ENCODE measurements around the gene RAC3. TPM values are rescaled to one million over a fixed set of nuclear protein-coding genes. Genes with fewer than 3 reads are reported as not detected.

The RAC3 gene
- polyA plus RNA-seq, 12 donors: 4.0 to 28.9 (median 6.4) TPM; not detected in 1

Other genes with a start within 250 kb of the RAC3 start
- under 1 TPM in 4 of 12 donors, not detected in 8; 0.18 to 0.33 (median 0.22) TPM for gene GCGR, start 227.5 kb upstream of the RAC3 start, polyA plus RNA-seq (ENCODE audit: insufficient read length in 12 of 12)
- gene MCRIP1, start 198.4 kb upstream of the RAC3 start, polyA plus RNA-seq (ENCODE audit: insufficient read length in 12 of 12): 100 to 1,000 TPM in 3 of 12 donors, 10 to 100 TPM in 8, not detected in 1; 73.5 to 264 (median 95.5) TPM
- 10 to 100 TPM in 11 of 12 donors, not detected in 1; 10.9 to 61.9 (median 26.1) TPM for gene PPP1R27, start 196.6 kb upstream of the RAC3 start, polyA plus RNA-seq (ENCODE audit: insufficient read length in 12 of 12)
- gene P4HB, start 171.1 kb upstream of the RAC3 start, polyA plus RNA-seq (ENCODE audit: insufficient read length in 12 of 12): 100 to 1,000 TPM in 11 of 12 donors, not detected in 1; 346 to 655 (median 404) TPM
- 100 to 1,000 TPM in 11 of 12 donors, not detected in 1; 114 to 310 (median 158) TPM for gene ARHGDIA, start 160.3 kb upstream of the RAC3 start, polyA plus RNA-seq (ENCODE audit: insufficient read length in 12 of 12)
- 100 to 1,000 TPM in 1 of 12 donors, 10 to 100 TPM in 11; 45.6 to 887 (median 57.3) TPM for gene ALYREF, start 140.1 kb upstream of the RAC3 start, polyA plus RNA-seq (ENCODE audit: insufficient read length in 12 of 12)
- 100 to 1,000 TPM in 2 of 12 donors, 10 to 100 TPM in 9, not detected in 1; 52.4 to 123 (median 89.3) TPM for gene ANAPC11, start 140.0 kb upstream of the RAC3 start, polyA plus RNA-seq (ENCODE audit: insufficient read length in 12 of 12)
- gene NPB, start 129.4 kb upstream of the RAC3 start, polyA plus RNA-seq (ENCODE audit: insufficient read length in 12 of 12): under 1 TPM in 10 of 12 donors, not detected in 2; 0.14 to 0.81 (median 0.49) TPM
- 10 to 100 TPM in 6 of 12 donors, 1 to 10 TPM in 5, not detected in 1; 8.1 to 17.0 (median 10.0) TPM for gene PCYT2, start 120.3 kb upstream of the RAC3 start, polyA plus RNA-seq (ENCODE audit: insufficient read length in 12 of 12)
- gene SIRT7, start 113.5 kb upstream of the RAC3 start, polyA plus RNA-seq (ENCODE audit: insufficient read length in 12 of 12): 10 to 100 TPM in 2 of 12 donors, 1 to 10 TPM in 9, not detected in 1; 4.1 to 15.8 (median 6.4) TPM
- gene MAFG, start 103.9 kb upstream of the RAC3 start, polyA plus RNA-seq (ENCODE audit: insufficient read length in 12 of 12): 10 to 100 TPM in 11 of 12 donors, not detected in 1; 11.0 to 17.4 (median 13.7) TPM
- gene PYCR1, start 94.4 kb upstream of the RAC3 start, polyA plus RNA-seq (ENCODE audit: insufficient read length in 12 of 12): 100 to 1,000 TPM in 1 of 12 donors, 10 to 100 TPM in 10, not detected in 1; 46.4 to 100 (median 58.3) TPM
- 10 to 100 TPM in 9 of 12 donors, 1 to 10 TPM in 2, not detected in 1; 6.0 to 35.9 (median 18.5) TPM for gene MYADML2, start 84.4 kb upstream of the RAC3 start, polyA plus RNA-seq (ENCODE audit: insufficient read length in 12 of 12)
- gene NOTUM, start 70.5 kb upstream of the RAC3 start, polyA plus RNA-seq (ENCODE audit: insufficient read length in 12 of 12): 1 to 10 TPM in 10 of 12 donors, not detected in 2; 1.9 to 7.7 (median 3.5) TPM
- 10 to 100 TPM in 11 of 12 donors, not detected in 1; 17.2 to 80.2 (median 21.5) TPM for gene ASPSCR1, start 54.0 kb upstream of the RAC3 start, polyA plus RNA-seq (ENCODE audit: insufficient read length in 12 of 12)
- gene CENPX, start 8.8 kb upstream of the RAC3 start, polyA plus RNA-seq (ENCODE audit: insufficient read length in 12 of 12): 10 to 100 TPM in 11 of 12 donors, not detected in 1; 26.1 to 35.6 (median 30.8) TPM
- 10 to 100 TPM in 2 of 12 donors, 1 to 10 TPM in 9, not detected in 1; 6.3 to 31.7 (median 8.0) TPM for gene LRRC45, start 8.4 kb upstream of the RAC3 start, polyA plus RNA-seq (ENCODE audit: insufficient read length in 12 of 12)
- gene DCXR, start 6.0 kb downstream of the RAC3 start, polyA plus RNA-seq (ENCODE audit: insufficient read length in 12 of 12): 10 to 100 TPM in 11 of 12 donors, not detected in 1; 26.8 to 54.2 (median 34.6) TPM
- 10 to 100 TPM in 11 of 12 donors, not detected in 1; 22.8 to 56.6 (median 30.1) TPM for gene RFNG, start 20.1 kb downstream of the RAC3 start, polyA plus RNA-seq (ENCODE audit: insufficient read length in 12 of 12)
- 10 to 100 TPM in 11 of 12 donors, not detected in 1; 55.7 to 91.1 (median 62.2) TPM for gene GPS1, start 20.2 kb downstream of the RAC3 start, polyA plus RNA-seq (ENCODE audit: insufficient read length in 12 of 12)
- 10 to 100 TPM in 11 of 12 donors, not detected in 1; 37.9 to 72.2 (median 54.8) TPM for gene DUS1L, start 34.1 kb downstream of the RAC3 start, polyA plus RNA-seq (ENCODE audit: insufficient read length in 12 of 12)
- gene FASN, start 66.6 kb downstream of the RAC3 start, polyA plus RNA-seq (ENCODE audit: insufficient read length in 12 of 12): 10 to 100 TPM in 11 of 12 donors, not detected in 1; 15.7 to 62.2 (median 24.1) TPM
- gene CCDC57, start 181.2 kb downstream of the RAC3 start, polyA plus RNA-seq (ENCODE audit: insufficient read length in 12 of 12): 10 to 100 TPM in 11 of 12 donors, not detected in 1; 18.1 to 66.0 (median 22.2) TPM
- gene SLC16A3, start 197.4 kb downstream of the RAC3 start, polyA plus RNA-seq (ENCODE audit: insufficient read length in 12 of 12): 10 to 100 TPM in 11 of 12 donors, not detected in 1; 12.7 to 51.9 (median 28.9) TPM
- gene CSNK1D, start 242.0 kb downstream of the RAC3 start, polyA plus RNA-seq (ENCODE audit: insufficient read length in 12 of 12): 100 to 1,000 TPM in 1 of 12 donors, 10 to 100 TPM in 10, not detected in 1; 59.7 to 121 (median 65.0) TPM